OCI-M2 (cell line): ENCODE results near the gene SRRM5.

Experiments used
- DNase-seq: peaks from one replicate; lab custom pipeline; 2025; ENCODE audit not compliant: unreplicated experiment; lab: John Stamatoyannopoulos, UW

The SRRM5 gene

DNA sequence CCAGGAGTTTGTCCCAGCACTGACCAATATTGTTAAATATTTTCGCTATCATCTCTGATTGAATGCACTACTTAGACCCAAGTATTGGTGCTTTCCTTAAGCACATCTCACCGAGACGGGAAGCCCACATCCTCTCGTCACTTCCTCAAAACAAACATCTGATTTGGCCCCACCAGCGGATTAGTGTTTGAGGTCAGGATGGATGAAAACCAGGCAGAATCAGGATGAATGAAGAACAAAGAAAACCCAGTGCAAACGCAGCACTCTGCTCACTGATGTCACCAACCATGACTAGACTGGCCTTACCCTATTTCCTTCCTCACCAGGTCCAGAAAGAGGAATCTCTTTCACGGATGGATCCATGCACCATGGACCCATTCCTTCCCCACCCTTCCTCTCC lies 52.1 kb downstream of the SRRM5 start:
- DNase-seq = no peak
